Heart right ventricle (tissue), 16 donors: Measurements from ENCODE around the gene ARHGEF3. TPM values are rescaled to one million over a fixed set of nuclear protein-coding genes. Genes with fewer than 3 reads are reported as not detected.

Source experiments
- ATAC-seq, 8 donors: fragments of 200-7000 bp; cut with Tn5 transposase; one replicate each; pipeline ENCODE4 v1.9.1; 2020; ENCODE audit warnings: mild to moderate bottlenecking in 8 of 8, moderate library complexity in 8 of 8, moderate number of reproducible peaks in 1 of 8
- DNase-seq, 2 donors: peaks; one replicate each; pipeline ENCODE4 v3.0.0-alpha.2; 2020
- H3K27ac ChIP-seq, 10 donors: fragments of 200-600 bp; sonication (generic) in 2 of 10; one replicate each; pipeline versions ENCODE4 v1.5.0 to v1.8.0; 2020 to 2022; ENCODE audit warnings: mild to moderate bottlenecking in 3 of 10
- H3K27me3 ChIP-seq, 7 donors: fragments of 200-600 bp; one replicate each; pipeline ENCODE4 v1.8.0; 2021 to 2022; ENCODE audit warnings: mild to moderate bottlenecking in 2 of 7
- H3K36me3 ChIP-seq, 9 donors: fragments of 200-600 bp; sonication (generic) in 1 of 9; one replicate each; pipeline versions ENCODE4 v1.5.0 to v1.8.0; 2020 to 2022; ENCODE audit warnings: mild to moderate bottlenecking in 2 of 9
- H3K4me1 ChIP-seq, 9 donors: fragments of 200-600 bp; sonication (generic) in 1 of 9; one replicate each; pipeline versions ENCODE4 v1.5.0 to v1.8.0; 2020 to 2022; ENCODE audit warnings: mild to moderate bottlenecking in 4 of 9
- H3K4me3 ChIP-seq, 10 donors: fragments of 200-600 bp; sonication (generic) in 2 of 10; one replicate each; pipeline versions ENCODE4 v1.5.0 to v1.8.0; 2020 to 2022; ENCODE audit warnings: mild to moderate bottlenecking in 7 of 10, moderate library complexity in 2 of 10
- H3K9me3 ChIP-seq, 11 donors: fragments of 200-600 bp in 10 of 11; sonication (generic) in 2 of 11; one replicate each; pipeline versions ENCODE4 v1.5.0 to v1.8.0; 2013 to 2022; ENCODE audit warnings: mild to moderate bottlenecking in 2 of 11, control low read depth in 1 of 11, moderate library complexity in 1 of 11
- WGBS, 2 donors: extraction: QIAGEN DNeasy Blood & Tissue Kit; methylation state at CpG; one replicate each; pipeline ENCODE4 v1.1.7; 2013; ENCODE audit warnings: inconsistent platforms in 1 of 2; 5-methylcytosine and 5-hydroxymethylcytosine counted together
- intact Hi-C, 10 donors: fragments of 100-400 bp; cut with DNase I; formaldehyde crosslinking; loops; one replicate each; pipeline versions ENCODE4 v1.11.1 to v1.14.2; 2022
- polyA plus RNA-seq, 2 donors: library from polyadenylated mRNA; stranded (reverse); fragments of 200-250 nt; gene quantifications; one replicate each; pipeline ENCODE4 v1.2.3, GENCODE V29; 2013
- total RNA-seq, 10 donors: library from RNA; stranded (reverse); fragmentation: NEBNext Ultra II Directional in 3 of 10; extraction: Animal tissue kit (Norgen Biotek cat#: 25700) in 3 of 10; gene quantifications; one replicate each; pipeline versions ENCODE4 v1.2.1 to v1.2.4, GENCODE V29; 2021 to 2023
- TF ChIP-seq, protein P1 (sequence below), 9 donors: fragments of 200-600 bp; sonication (generic) in 2 of 9; IDR thresholded peaks; one replicate each; pipeline versions ENCODE4 v1.5.0 to v1.8.0; 2021 to 2022; ENCODE audit warnings: antibody characterized with exemption in 9 of 9, mild to moderate bottlenecking in 5 of 9, moderate library complexity in 1 of 9
- donor health status: Arrhythmogenic right ventricular cardiomyopathy.
- donor health status: ischemic (EF 13 %, LVEDD 7.1; RV severe dilation, severe dysfunction).
- donor health status: healthy with polysubstance abuse.
- donor health status: DM: no; HTN: yes; CAD: no.
- donor health status: DM: no; HTN: no; CAD: no.
- donor health status: ischemic (EF 25% LVEDD 6.9; RV normal size, moderate dysfunction).
- donor health status: ischemic (EF 25% LVEDD 5.7; RV mildly dilated, moderate dysfunction).
- donor health status: healthy.
- donor health status: DM: yes; HTN: yes; CAD: no.
- donor health status: Ischemic cardiomyopathy.
- donor health status: ischemic (EF 35%, LVEDD 5.7; RV mildly dilated, moderate dysfunction).
- donor health status: nonischemic (EF 11% LVEDD 7.7; RV severe dilation, severe dysfunction).
- donor health status: DM: yes; HTN: yes; CAD: no.
- donor health status: PGD.
- donor health status: ischemic (EF 29% LVEDD 5.4; RV normal size, mild dysfunction).
- donor health status: nonischemic (EF 23%, LVEDD 6.1; RV moderate dilation, normal function).

Gene ARHGEF3
- total and polyA plus RNA-seq, 12 donors, result 6.6 to 26.1 (median 17.0) TPM

DNA sequence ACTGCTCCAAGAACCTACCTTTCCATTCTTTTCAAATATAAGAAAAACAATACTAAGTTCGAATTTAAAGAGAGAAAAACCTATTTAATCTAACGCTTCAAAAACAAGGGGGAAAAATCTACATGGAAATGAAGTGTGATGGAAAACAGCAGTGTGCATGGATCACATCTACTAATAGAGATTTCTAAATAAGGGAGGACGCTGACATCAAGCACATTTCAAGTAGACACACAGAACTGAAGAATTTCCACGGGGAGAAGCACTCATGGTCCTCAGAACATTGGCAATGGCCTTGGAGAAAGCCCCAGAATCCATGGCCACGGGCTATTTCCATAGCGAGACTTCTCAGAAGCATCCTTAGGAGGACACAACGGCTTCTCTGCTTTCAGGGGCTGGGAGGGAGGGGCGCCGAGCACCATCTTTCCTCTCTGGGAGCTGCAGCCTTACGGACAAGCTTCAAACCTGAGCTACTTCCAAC is 119.7 kb downstream of the ARHGEF3 start:
- Histone ChIP-seq H3K27me3 (no peaks in the 10 kb centered on the region), H3K9me3 (peaks cover 0 to 11% (median 0%) of the 10 kb centered on the region in 11 donors), H3K36me3 (peaks cover 0 to 14% (median 0%) of the 10 kb centered on the region in 9 donors), H3K4me3 (peak overlapping the region; percentile 82 to 98 (median 88)), H3K27ac (peak overlapping the region; percentile 97 to 100 (median 99)), H3K4me1 (peaks cover 0 to 54% (median 23%) of the 10 kb centered on the region in 9 donors)
- TF ChIP-seq, protein P1, sequence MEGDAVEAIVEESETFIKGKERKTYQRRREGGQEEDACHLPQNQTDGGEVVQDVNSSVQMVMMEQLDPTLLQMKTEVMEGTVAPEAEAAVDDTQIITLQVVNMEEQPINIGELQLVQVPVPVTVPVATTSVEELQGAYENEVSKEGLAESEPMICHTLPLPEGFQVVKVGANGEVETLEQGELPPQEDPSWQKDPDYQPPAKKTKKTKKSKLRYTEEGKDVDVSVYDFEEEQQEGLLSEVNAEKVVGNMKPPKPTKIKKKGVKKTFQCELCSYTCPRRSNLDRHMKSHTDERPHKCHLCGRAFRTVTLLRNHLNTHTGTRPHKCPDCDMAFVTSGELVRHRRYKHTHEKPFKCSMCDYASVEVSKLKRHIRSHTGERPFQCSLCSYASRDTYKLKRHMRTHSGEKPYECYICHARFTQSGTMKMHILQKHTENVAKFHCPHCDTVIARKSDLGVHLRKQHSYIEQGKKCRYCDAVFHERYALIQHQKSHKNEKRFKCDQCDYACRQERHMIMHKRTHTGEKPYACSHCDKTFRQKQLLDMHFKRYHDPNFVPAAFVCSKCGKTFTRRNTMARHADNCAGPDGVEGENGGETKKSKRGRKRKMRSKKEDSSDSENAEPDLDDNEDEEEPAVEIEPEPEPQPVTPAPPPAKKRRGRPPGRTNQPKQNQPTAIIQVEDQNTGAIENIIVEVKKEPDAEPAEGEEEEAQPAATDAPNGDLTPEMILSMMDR (IDR thresholded peaks at IDR 0.05), result no peak
- WGBS, 2 donors, result 17 to 18% methylated on average over 10 of the region's 10 CpGs
- DNase-seq, result no peak
- intact Hi-C loops, result no loop called here
- ATAC-seq, result no peak

DNA sequence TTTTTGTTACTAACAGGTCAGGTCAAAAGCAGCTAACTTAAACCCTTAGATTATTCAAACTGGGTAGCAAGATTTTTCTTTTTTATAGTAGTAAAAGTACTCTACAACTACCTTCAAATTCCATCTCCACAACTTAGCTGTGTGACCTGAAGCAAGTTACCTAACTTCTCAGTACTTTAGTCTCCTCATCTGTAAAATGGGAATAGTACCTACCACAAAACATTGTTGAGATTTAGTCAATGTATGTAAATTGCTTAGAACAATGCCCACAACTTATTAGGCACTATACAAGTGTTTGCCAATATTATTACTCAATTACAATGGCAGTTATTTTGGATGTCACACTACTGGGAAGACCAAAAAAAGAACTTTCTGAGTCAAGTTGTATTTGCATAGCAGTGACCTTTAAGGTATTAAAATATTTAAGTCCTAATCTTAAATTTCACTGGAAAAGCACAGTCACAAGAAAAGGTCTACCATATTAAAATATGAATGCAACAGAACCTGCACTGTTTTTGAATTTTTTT is 121.6 kb downstream of the ARHGEF3 start:
- Histone ChIP-seq H3K4me3 (no peak overlapping the region), H3K27ac (no peak overlapping the region), H3K36me3 (peaks cover 0 to 14% (median 0%) of the 10 kb centered on the region in 9 donors), H3K27me3 (no peaks in the 10 kb centered on the region), H3K9me3 (peaks cover 0 to 11% (median 0%) of the 10 kb centered on the region in 11 donors), H3K4me1 (peaks cover 0 to 62% (median 23%) of the 10 kb centered on the region in 9 donors)
- TF ChIP-seq, protein P1 (IDR thresholded peaks at IDR 0.05), result no peak
- no peak for DNase-seq
- no peak for ATAC-seq
- intact Hi-C loops, result no loop called here

Other genes starting within 250 kb of the ARHGEF3 start
- gene CCDC66, start 244.8 kb downstream of the ARHGEF3 start, total RNA-seq, result 10 to 100 TPM in 9 of 10 donors, 1 to 10 TPM in 1; 9.8 to 18.6 (median 12.8) TPM
- gene CCDC66, start 244.8 kb downstream of the ARHGEF3 start, polyA plus RNA-seq, result 10 to 100 TPM in 1 of 2 donors, 1 to 10 TPM in 1; 4.7 to 15.3 TPM
- 10 to 100 TPM; 17.8 to 31.8 (median 22.0) TPM for gene TASOR, start 118.7 kb downstream of the ARHGEF3 start, total RNA-seq
- gene TASOR, start 118.7 kb downstream of the ARHGEF3 start, polyA plus RNA-seq, result 10 to 100 TPM in 1 of 2 donors, 1 to 10 TPM in 1; 9.2 to 14.3 TPM